K562 (cell line): ENCODE results near the gene ODR4. TPM values are rescaled to one million over a fixed set of nuclear protein-coding genes. Genes with fewer than 3 reads are reported as not detected.

ENCODE experiments used
- JUND ChIP-seq, 2 experiments: IDR thresholded peaks; 2 replicates in 1 of 2; 3 replicates in 1 of 2; pipeline ENCODE4 v1.6.1; 2011; ENCODE audit warnings: borderline replicate concordance in 2 of 2, low read depth in 2 of 2, low read length in 2 of 2, improper control_type of control experiment in 1 of 2, missing biosample characterization in 1 of 2, missing genetic modification characterization in 1 of 2, missing genetic modification reagents in 1 of 2
- MEIS2 ChIP-seq: fragments of 450-650 bp; IDR thresholded peaks from 2 replicates; pipeline ENCODE4 v1.6.1; 2014; ENCODE audit warnings: mild to moderate bottlenecking; ENCODE audit not compliant: partially characterized antibody
- NONO ChIP-seq, 2 experiments: fragments of 200-400 bp in 1 of 2; fragments of 450-650 bp in 1 of 2; formaldehyde crosslinking in 1 of 2; IDR thresholded peaks; 2 replicates each; pipeline ENCODE4 v1.6.1; 2017; ENCODE audit warnings: low read depth in 2 of 2, mild to moderate bottlenecking in 2 of 2, moderate library complexity in 2 of 2, low read length in 1 of 2
- POLR2AphosphoS5 ChIP-seq: IDR thresholded peaks from 2 replicates; pipeline ENCODE4 v1.6.1; 2011; ENCODE audit warnings: mild to moderate bottlenecking, low read depth, low read length, moderate library complexity; ENCODE audit not compliant: control insufficient read depth, insufficient read depth
- POLR2G ChIP-seq: fragments of 200-400 bp; formaldehyde crosslinking; IDR thresholded peaks from 2 replicates; pipeline ENCODE4 v1.6.1; 2017; ENCODE audit warnings: low read depth, mild to moderate bottlenecking, antibody characterized with exemption, low read length, moderate library complexity
- SMARCA4 ChIP-seq: fragments of 450-650 bp; IDR thresholded peaks from 2 replicates; pipeline ENCODE4 v1.6.1; 2016
- THAP12 ChIP-seq: fragments of 250-450 bp; sonication (Bioruptor Pico); IDR thresholded peaks from 2 replicates; pipeline ENCODE4 v1.9.0; 2021; ENCODE audit warnings: mild to moderate bottlenecking, inconsistent platforms
- ZNF239 ChIP-seq: fragments of 250-450 bp; sonication (Bioruptor Pico); IDR thresholded peaks from 2 replicates; pipeline ENCODE4 v1.4.0; 2020; ENCODE audit warnings: mild to moderate bottlenecking
- ZSCAN29 ChIP-seq: fragments of 450-650 bp; IDR thresholded peaks from 2 replicates; pipeline ENCODE4 v1.6.1; 2017
- polyA plus RNA-seq, 8 experiments: library from polyadenylated mRNA; depleted of rRNA in 4 of 8; stranded (reverse) in 5 of 8; unstranded in 3 of 8; fragments of >200 nt; fragmentation: Nextera tagmentation in 2 of 8; fragmentation: Illumina TruSeq in 1 of 8; extraction: Ambion mirVana in 2 of 8; extraction: Trizol in 1 of 8; gene quantifications; 2 replicates each; pipeline versions ENCODE4 v1.2.1 to v1.2.3, GENCODE V29; 2011 to 2014; ENCODE audit warnings: inconsistent platforms in 1 of 8, missing spikeins in 1 of 8
- total RNA-seq, 7 experiments: library from RNA; depleted of rRNA in 6 of 7; stranded (reverse); fragments of >200 nt in 6 of 7; fragmentation: Illumina TruSeq in 2 of 7; extraction: Trizol in 2 of 7; gene quantifications; 2 replicates each; pipeline versions ENCODE4 v1.2.1 to v1.2.3, GENCODE V29; 2011 to 2021; ENCODE audit warnings: low replicate concordance in 1 of 7
- TF ChIP-seq, protein P1 (sequence below): fragments of 450-650 bp; formaldehyde crosslinking; IDR thresholded peaks from 2 replicates; pipeline ENCODE4 v1.4.0; 2022; ENCODE audit warnings: missing genetic modification characterization
- TF ChIP-seq, protein P2 (sequence below): sonication (generic); formaldehyde crosslinking; IDR thresholded peaks from 2 replicates; pipeline ENCODE4 v1.8.0; 2022; ENCODE audit warnings: missing genetic modification reagents, mild to moderate bottlenecking, moderate library complexity, borderline replicate concordance
- TF ChIP-seq, protein P3 (sequence below): fragments of 150-350 bp; IDR thresholded peaks from 2 replicates; pipeline ENCODE4 v1.6.1; 2014; ENCODE audit warnings: low read depth, mild to moderate bottlenecking, low read length, borderline replicate concordance

Gene ODR4
- total and polyA plus RNA-seq, 9 of the 15 experiments (the other 6 are each of a cell fraction or from before 2014, with no cell fraction given): 23.1 to 63.9 (median 44.1) TPM

DNA sequence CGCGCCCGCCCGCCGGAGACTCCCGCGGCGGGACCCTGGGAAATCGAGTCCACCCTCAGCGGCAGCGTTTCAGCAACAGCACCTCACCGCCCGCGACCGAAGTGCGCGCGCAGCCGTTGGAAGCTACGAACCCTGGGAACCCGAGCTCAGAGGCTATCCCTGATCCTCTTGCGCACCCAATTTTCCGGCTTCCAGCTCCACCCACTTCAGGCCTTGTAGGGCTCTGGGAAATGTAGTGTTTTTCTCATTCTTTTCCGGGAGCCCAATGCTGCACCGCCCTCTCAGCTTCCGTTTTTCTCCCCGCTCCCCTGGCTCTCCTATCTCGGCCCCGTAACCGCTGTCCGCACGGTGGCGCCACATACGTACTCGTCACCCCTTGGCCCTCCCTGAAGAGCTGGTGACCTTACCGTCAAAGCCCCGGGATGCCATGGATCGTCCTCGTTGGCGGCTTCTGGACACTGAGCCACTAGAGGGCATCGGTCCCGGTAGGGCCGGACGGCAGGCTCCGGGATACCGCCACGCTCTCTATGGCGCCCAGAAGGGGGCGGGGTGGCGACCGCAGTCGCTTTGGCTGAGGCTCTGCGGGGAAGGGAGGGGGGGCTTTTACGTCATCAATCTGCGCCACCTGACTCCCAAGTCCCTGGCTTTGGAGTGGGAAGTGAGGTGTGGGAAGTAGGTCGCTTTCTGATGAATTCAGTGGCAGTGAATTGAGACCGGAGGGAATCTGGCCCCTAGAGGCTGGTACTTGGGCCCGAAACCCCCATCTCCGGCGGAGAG, at the start of gene ODR4, which contains the start of gene TPR (continued):
- peak; percentile 85 for TF ChIP-seq POLR2AphosphoS5
- TF ChIP-seq, protein P1, sequence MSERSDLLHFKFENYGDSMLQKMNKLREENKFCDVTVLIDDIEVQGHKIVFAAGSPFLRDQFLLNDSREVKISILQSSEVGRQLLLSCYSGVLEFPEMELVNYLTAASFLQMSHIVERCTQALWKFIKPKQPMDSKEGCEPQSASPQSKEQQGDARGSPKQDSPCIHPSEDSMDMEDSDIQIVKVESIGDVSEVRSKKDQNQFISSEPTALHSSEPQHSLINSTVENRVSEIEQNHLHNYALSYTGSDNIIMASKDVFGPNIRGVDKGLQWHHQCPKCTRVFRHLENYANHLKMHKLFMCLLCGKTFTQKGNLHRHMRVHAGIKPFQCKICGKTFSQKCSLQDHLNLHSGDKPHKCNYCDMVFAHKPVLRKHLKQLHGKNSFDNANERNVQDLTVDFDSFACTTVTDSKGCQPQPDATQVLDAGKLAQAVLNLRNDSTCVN (CRISPR knock-in tag): peak; percentile 40; the same call in 1 of the 2 replicates
- TF ChIP-seq, protein P2, sequence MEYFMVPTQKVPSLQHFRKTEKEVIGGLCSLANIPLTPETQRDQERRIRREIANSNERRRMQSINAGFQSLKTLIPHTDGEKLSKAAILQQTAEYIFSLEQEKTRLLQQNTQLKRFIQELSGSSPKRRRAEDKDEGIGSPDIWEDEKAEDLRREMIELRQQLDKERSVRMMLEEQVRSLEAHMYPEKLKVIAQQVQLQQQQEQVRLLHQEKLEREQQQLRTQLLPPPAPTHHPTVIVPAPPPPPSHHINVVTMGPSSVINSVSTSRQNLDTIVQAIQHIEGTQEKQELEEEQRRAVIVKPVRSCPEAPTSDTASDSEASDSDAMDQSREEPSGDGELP (CRISPR knock-in tag): peak; percentile 92
- TF ChIP-seq THAP12 (CRISPR knock-in tag): 0 out of 2 replicates have a peak, but pooled peaks have one; percentile 5
- peak; percentile 96 for TF ChIP-seq POLR2G
- 0 out of 2 replicates have a peak, but pooled peaks have one; percentile 26 for TF ChIP-seq ZSCAN29
- TF ChIP-seq NONO (IDR thresholded peaks at IDR 0.05; ENCODE audit: low read depth in 2 of 2, low read length in 1 of 2): peak in 1 of 2 experiments; percentile 68; a peak in 2 of 4 replicates
- TF ChIP-seq, protein P3, sequence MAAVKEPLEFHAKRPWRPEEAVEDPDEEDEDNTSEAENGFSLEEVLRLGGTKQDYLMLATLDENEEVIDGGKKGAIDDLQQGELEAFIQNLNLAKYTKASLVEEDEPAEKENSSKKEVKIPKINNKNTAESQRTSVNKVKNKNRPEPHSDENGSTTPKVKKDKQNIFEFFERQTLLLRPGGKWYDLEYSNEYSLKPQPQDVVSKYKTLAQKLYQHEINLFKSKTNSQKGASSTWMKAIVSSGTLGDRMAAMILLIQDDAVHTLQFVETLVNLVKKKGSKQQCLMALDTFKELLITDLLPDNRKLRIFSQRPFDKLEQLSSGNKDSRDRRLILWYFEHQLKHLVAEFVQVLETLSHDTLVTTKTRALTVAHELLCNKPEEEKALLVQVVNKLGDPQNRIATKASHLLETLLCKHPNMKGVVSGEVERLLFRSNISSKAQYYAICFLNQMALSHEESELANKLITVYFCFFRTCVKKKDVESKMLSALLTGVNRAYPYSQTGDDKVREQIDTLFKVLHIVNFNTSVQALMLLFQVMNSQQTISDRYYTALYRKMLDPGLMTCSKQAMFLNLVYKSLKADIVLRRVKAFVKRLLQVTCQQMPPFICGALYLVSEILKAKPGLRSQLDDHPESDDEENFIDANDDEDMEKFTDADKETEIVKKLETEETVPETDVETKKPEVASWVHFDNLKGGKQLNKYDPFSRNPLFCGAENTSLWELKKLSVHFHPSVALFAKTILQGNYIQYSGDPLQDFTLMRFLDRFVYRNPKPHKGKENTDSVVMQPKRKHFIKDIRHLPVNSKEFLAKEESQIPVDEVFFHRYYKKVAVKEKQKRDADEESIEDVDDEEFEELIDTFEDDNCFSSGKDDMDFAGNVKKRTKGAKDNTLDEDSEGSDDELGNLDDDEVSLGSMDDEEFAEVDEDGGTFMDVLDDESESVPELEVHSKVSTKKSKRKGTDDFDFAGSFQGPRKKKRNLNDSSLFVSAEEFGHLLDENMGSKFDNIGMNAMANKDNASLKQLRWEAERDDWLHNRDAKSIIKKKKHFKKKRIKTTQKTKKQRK: peak; percentile 24; the same call in 1 of the 2 replicates
- peak; percentile 79 for TF ChIP-seq MEIS2
- peak; percentile 75 for TF ChIP-seq JUND (IDR thresholded peaks at IDR 0.05; ENCODE audit: borderline replicate concordance, low read depth, low read length)
- TF ChIP-seq JUND (tag; IDR thresholded peaks at IDR 0.05; ENCODE audit: borderline replicate concordance, low read depth, low read length): peak; percentile 85; the same call in 1 of the 3 replicates
- peak; percentile 60 for TF ChIP-seq SMARCA4
- TF ChIP-seq ZNF239 (CRISPR knock-in tag): peak; percentile 6; the same call in 1 of the 2 replicates
